Uterus (tissue), 4 donors: ENCODE measurements around the gene APOB. TPM values are rescaled to one million over a fixed set of nuclear protein-coding genes. Genes with fewer than 3 reads are reported as not detected.

ENCODE experiments used
- DNase-seq, 2 donors: peaks; one replicate each; pipeline ENCODE4 v3.0.0-alpha.2; 2019 to 2020
- H3K27ac ChIP-seq, 2 donors: fragments of 200-600 bp; sonication (generic); 1 replicate in 1 of 2; 2 replicates in 1 of 2; pipeline ENCODE4 v1.5.1; 2016 to 2018
- H3K27me3 ChIP-seq, 2 donors: fragments of 200-600 bp; sonication (generic); one replicate each; pipeline ENCODE4 v1.5.1; 2018 to 2019; ENCODE audit warnings: control low read depth in 1 of 2
- H3K36me3 ChIP-seq, 2 donors: fragments of 200-600 bp; sonication (generic); one replicate each; pipeline ENCODE4 v1.5.1; 2019; ENCODE audit warnings: control low read depth in 1 of 2
- H3K4me1 ChIP-seq, 2 donors: fragments of 200-600 bp; sonication (generic); one replicate each; pipeline ENCODE4 v1.5.1; 2018 to 2019; ENCODE audit warnings: control low read depth in 1 of 2
- H3K4me3 ChIP-seq, 2 donors: fragments of 200-600 bp; sonication (generic); 1 replicate in 1 of 2; 2 replicates in 1 of 2; pipeline ENCODE4 v1.5.1; 2018 to 2019; ENCODE audit warnings: mild to moderate bottlenecking in 1 of 2
- H3K9me3 ChIP-seq, 2 donors: fragments of 200-600 bp; sonication (generic); one replicate each; pipeline ENCODE4 v1.5.1; 2019; ENCODE audit warnings: control low read depth in 1 of 2
- CTCF ChIP-seq, 4 experiments: fragments of 200-600 bp in 2 of 4; fragments of 450-650 bp in 2 of 4; sonication (generic) in 2 of 4; IDR thresholded peaks; one replicate each; pipeline ENCODE4 v1.5.1; 2016 to 2019; ENCODE audit warnings: antibody characterized with exemption in 4 of 4, mild to moderate bottlenecking in 2 of 4, moderate library complexity in 1 of 4
- POLR2A ChIP-seq, 2 donors: fragments of 450-650 bp; IDR thresholded peaks; one replicate each; pipeline ENCODE4 v1.6.1; 2016; ENCODE audit warnings: antibody characterized with exemption in 2 of 2, mild to moderate bottlenecking in 1 of 2, moderate library complexity in 1 of 2
- intact Hi-C: fragments of 100-400 bp; cut with DNase I; formaldehyde crosslinking; loops from one replicate; pipeline ENCODE4 v1.15.1; 2023; ENCODE audit warnings: low total_unique reads
- total RNA-seq, 4 donors: library from RNA; depleted of rRNA in 3 of 4; stranded (reverse); fragments of >200 nt in 3 of 4; gene quantifications; one replicate each; pipeline versions ENCODE4 v1.1.0 to v1.2.4, GENCODE V29; 2014 to 2023
- donor health status: DM: yes; HTN: yes; CAD: no.

The APOB gene
- total RNA-seq, 4 donors from 2014 or later = 0.41 to 0.55 TPM; not detected in 2

GRCh38 chr2:21036708-21037670 is 6.9 kb downstream of the APOB start:
- Histone ChIP-seq H3K9me3 (no peaks in the 10 kb centered on the region), H3K4me1 (no peaks in the 10 kb centered on the region), H3K27ac (no peak overlapping the region), H3K4me3 (no peak overlapping the region), H3K36me3 (no peaks in the 10 kb centered on the region), H3K27me3 (no peaks in the 10 kb centered on the region)
- no peak for TF ChIP-seq POLR2A (IDR thresholded peaks at IDR 0.05)
- no peak for TF ChIP-seq CTCF (IDR thresholded peaks at IDR 0.05)
- DNase-seq = no peak
- intact Hi-C loops = no loop called here

GRCh38 chr2:21035974-21036707 is 7.7 kb downstream of the APOB start:
- H3K9me3 ChIP-seq = no peaks in the 10 kb centered on the region
- no peaks in the 10 kb centered on the region for H3K36me3 ChIP-seq
- no peaks in the 10 kb centered on the region for H3K4me1 ChIP-seq
- no peak for DNase-seq
- no peak overlapping the region for H3K27ac ChIP-seq
- H3K27me3 ChIP-seq = no peaks in the 10 kb centered on the region
- no peak overlapping the region for H3K4me3 ChIP-seq
- TF ChIP-seq POLR2A (IDR thresholded peaks at IDR 0.05) (no peak), CTCF (IDR thresholded peaks at IDR 0.05) (no peak)
- intact Hi-C loops = no loop called here

- TF ChIP-seq POLR2A (IDR thresholded peaks at IDR 0.05) = no peak
- TF ChIP-seq CTCF (IDR thresholded peaks at IDR 0.05) = no peak
- Histone ChIP-seq H3K27ac (no peak overlapping the region), H3K27me3 (no peaks in the 10 kb centered on the region), H3K4me3 (no peak overlapping the region), H3K36me3 (no peaks in the 10 kb centered on the region), H3K4me1 (no peaks in the 10 kb centered on the region), H3K9me3 (no peaks in the 10 kb centered on the region)
- intact Hi-C loops = no loop called here
- no peak for DNase-seq
Measured at GRCh38 chr2:21035282-21035973, 8.4 kb downstream of the APOB start.

- no peaks in the 10 kb centered on the region for H3K4me1 ChIP-seq
- no peak for DNase-seq
- intact Hi-C loops = no loop called here
- no peaks in the 10 kb centered on the region for H3K9me3 ChIP-seq
- TF ChIP-seq POLR2A (IDR thresholded peaks at IDR 0.05) = no peak
- no peak for TF ChIP-seq CTCF (IDR thresholded peaks at IDR 0.05)
- H3K36me3 ChIP-seq = no peaks in the 10 kb centered on the region
- no peaks in the 10 kb centered on the region for H3K27me3 ChIP-seq
- H3K27ac ChIP-seq = no peak overlapping the region
- H3K4me3 ChIP-seq = no peak overlapping the region
Measured at GRCh38 chr2:21034972-21035279, 8.9 kb downstream of the APOB start.
